ENCODE measurements around the gene ABHD16B.
"Not testable (repeated sequence)": the region's sequence is repeated elsewhere in the genome, so short reads cannot be mapped to it uniquely, and the experiment has no call there.

Gene ABHD16B

GRCh38 chr20:63835021-63835858, 26.1 kb upstream of the ABHD16B start:
- DNase-seq: no peak

GRCh38 chr20:63836458-63837344, 24.6 kb upstream of the ABHD16B start:
- DNase-seq: no peak

GRCh38 chr20:63837479-63837878, 23.8 kb upstream of the ABHD16B start:
- DNase-seq: no peak

- DNase-seq: no peak
Measured at GRCh38 chr20:63839620-63840019, 21.7 kb upstream of the ABHD16B start.

- no peak for DNase-seq
Measured at GRCh38 chr20:63840405-63840828, 20.9 kb upstream of the ABHD16B start.

- no peak for DNase-seq
Measured at GRCh38 chr20:63842258-63842657, 19.0 kb upstream of the ABHD16B start.

- DNase-seq: no peak
Measured at GRCh38 chr20:63843222-63843621, 18.1 kb upstream of the ABHD16B start.

- no peak for DNase-seq
Measured at GRCh38 chr20:63843778-63844177, 17.5 kb upstream of the ABHD16B start.

GRCh38 chr20:63844511-63844991, 16.7 kb upstream of the ABHD16B start:
- DNase-seq: no peak

- DNase-seq: no peak
Measured at GRCh38 chr20:63846128-63846771, 15.0 kb upstream of the ABHD16B start.

GRCh38 chr20:63846888-63847236, 14.4 kb upstream of the ABHD16B start:
- DNase-seq: no peak

GRCh38 chr20:63847237-63848002, 13.9 kb upstream of the ABHD16B start:
- DNase-seq: no peak

- no peak for DNase-seq
Measured at GRCh38 chr20:63848003-63848911, 13.0 kb upstream of the ABHD16B start.

- peak; percentile 55 for DNase-seq
Measured at GRCh38 chr20:63850689-63851547, 10.4 kb upstream of the ABHD16B start.

GRCh38 chr20:63851548-63851943, 9.8 kb upstream of the ABHD16B start:
- not testable (repeated sequence) for DNase-seq

- DNase-seq: not testable (repeated sequence)
Measured at GRCh38 chr20:63853733-63854068, 7.6 kb upstream of the ABHD16B start.

GRCh38 chr20:63854069-63854765, 7.1 kb upstream of the ABHD16B start:
- no peak for DNase-seq

- DNase-seq: no peak
Measured at GRCh38 chr20:63854766-63855362, 6.4 kb upstream of the ABHD16B start.

GRCh38 chr20:63855363-63856097, 5.8 kb upstream of the ABHD16B start:
- DNase-seq: no peak

Data from activated naive CD4-positive, alpha-beta T cell treated with anti-CD3 and anti-CD28 coated beads, Interleukin-2, amount 50 U/mL, for 16 hours (primary cell).